B cell (primary cell): Measurements from ENCODE around the gene PHPT1. TPM values are rescaled to one million over a fixed set of nuclear protein-coding genes. Genes with fewer than 3 reads are reported as not detected.

Source experiments
- ATAC-seq: fragments of 200-7000 bp; cut with Tn5 transposase; one replicate; pipeline ENCODE4 v1.10.0; 2021; ENCODE audit warnings: low read depth, mild to moderate bottlenecking, moderate number of reproducible peaks, moderate library complexity
- CTCF ChIA-PET: fragments of 350-600 bp; sonication (Branson Sonifier 250); formaldehyde crosslinking; loops from one replicate; lab custom pipeline; 2021; ENCODE audit warnings: antibody characterized with exemption, inconsistent platforms; lab: Charles Lee
- POLR2A ChIA-PET: fragments of 350-600 bp; sonication (Branson Sonifier 250); formaldehyde crosslinking; loops from one replicate; lab custom pipeline; 2021; ENCODE audit warnings: antibody characterized with exemption; lab: Charles Lee
- DNase-seq: peaks from one replicate; pipeline ENCODE4 v3.0.0; 2013
- H2AFZ ChIP-seq: 2 replicates; pipeline ENCODE4 v1.6.1; 2012; ENCODE audit warnings: mild to moderate bottlenecking, low read depth, low read length; ENCODE audit not compliant: insufficient read depth, poor library complexity, severe bottlenecking
- H3K27ac ChIP-seq, 2 donors: 1 replicate in 1 of 2; 2 replicates in 1 of 2; pipeline ENCODE4 v1.5.1; 2012 to 2013; ENCODE audit warnings: low read length in 2 of 2, mild to moderate bottlenecking in 2 of 2, moderate library complexity in 1 of 2
- H3K27me3 ChIP-seq, 4 experiments: fragments of 200-600 bp in 1 of 4; sonication (generic) in 1 of 4; replicated peaks in 1 of 4; 1 replicate in 2 of 4; 2 replicates in 2 of 4; pipeline versions ENCODE4 v1.6.1 to v1.7.0; 2013 to 2016; ENCODE audit warnings: low read length in 3 of 4, mild to moderate bottlenecking in 2 of 4, mixed read lengths in 1 of 4, moderate library complexity in 1 of 4; ENCODE audit not compliant: insufficient read depth in 4 of 4, control insufficient read depth in 3 of 4; ENCODE audit errors: control extremely low read depth in 1 of 4
- H3K36me3 ChIP-seq, 2 experiments: replicated peaks in 1 of 2; 1 replicate in 1 of 2; 2 replicates in 1 of 2; pipeline versions ENCODE4 v1.6.1 to v1.7.1; 2013; ENCODE audit warnings: low read length in 1 of 2; ENCODE audit not compliant: insufficient read depth in 2 of 2, control insufficient read depth in 1 of 2; ENCODE audit errors: control extremely low read depth in 1 of 2, extremely low read depth in 1 of 2
- H3K4me1 ChIP-seq, 2 donors: fragments of 200-600 bp in 1 of 2; sonication (generic) in 1 of 2; 1 replicate in 1 of 2; 2 replicates in 1 of 2; pipeline versions ENCODE4 v1.5.1 to v1.6.1; 2013 to 2017; ENCODE audit warnings: low read length in 2 of 2; ENCODE audit not compliant: control insufficient read depth in 2 of 2, insufficient read depth in 2 of 2
- H3K4me2 ChIP-seq: replicated peaks from 2 replicates; pipeline ENCODE3; 2012; ENCODE audit warnings: mild to moderate bottlenecking, low read depth, low read length; ENCODE audit not compliant: poor library complexity, severe bottlenecking
- H3K4me3 ChIP-seq, 5 experiments: fragments of 200-600 bp in 1 of 5; sonication (generic) in 1 of 5; 1 replicate in 3 of 5; 2 replicates in 2 of 5; pipeline versions ENCODE4 v1.5.1 to v1.7.0; 2011 to 2016; ENCODE audit warnings: low read length in 4 of 5, mild to moderate bottlenecking in 4 of 5, low read depth in 2 of 5, control low read depth in 1 of 5, moderate library complexity in 1 of 5; ENCODE audit not compliant: insufficient read depth in 1 of 5; ENCODE audit errors: control extremely low read depth in 1 of 5, extremely low read depth in 1 of 5
- H3K79me2 ChIP-seq: fragments of 200-600 bp; sonication (generic); one replicate; pipeline ENCODE4 v1.6.0; 2016; ENCODE audit warnings: low read length; ENCODE audit not compliant: control insufficient read depth, insufficient read depth
- H3K9ac ChIP-seq: fragments of 200-600 bp; sonication (generic); 2 replicates; pipeline ENCODE4 v1.6.1; 2017; ENCODE audit warnings: mild to moderate bottlenecking, low read length, moderate library complexity
- H3K9me3 ChIP-seq, 3 donors: one replicate each; pipeline versions ENCODE4 v1.6.1 to v1.7.1; 2013; ENCODE audit warnings: low read length in 2 of 3; ENCODE audit not compliant: control insufficient read depth in 2 of 3, insufficient read depth in 1 of 3; ENCODE audit errors: control extremely low read depth in 1 of 3
- H4K20me1 ChIP-seq: 2 replicates; pipeline ENCODE4 v1.6.0; 2012; ENCODE audit warnings: mild to moderate bottlenecking, low read length; ENCODE audit not compliant: insufficient read depth, control insufficient read depth, poor library complexity, severe bottlenecking
- H3K27ac Mint-ChIP-seq: one replicate; pipeline ENCODE4 v1.8.0; 2021; ENCODE audit warnings: mixed read lengths
- H3K27me3 Mint-ChIP-seq: one replicate; pipeline ENCODE4 v1.8.0; 2021; ENCODE audit warnings: mixed read lengths
- H3K4me1 Mint-ChIP-seq: one replicate; pipeline ENCODE4 v1.8.0; 2021; ENCODE audit warnings: mixed read lengths
- H3K4me3 Mint-ChIP-seq: one replicate; pipeline ENCODE4 v1.8.0; 2021; ENCODE audit warnings: mixed read lengths
- H3K9me3 Mint-ChIP-seq: one replicate; pipeline ENCODE4 v1.8.0; 2022; ENCODE audit warnings: mixed read lengths; ENCODE audit not compliant: insufficient read depth
- EZH2 ChIP-seq: IDR thresholded peaks from 2 replicates; pipeline ENCODE4 v1.6.1; 2012; ENCODE audit warnings: borderline replicate concordance, low read depth, mild to moderate bottlenecking, moderate library complexity, low read length; ENCODE audit not compliant: insufficient read depth, poor library complexity, severe bottlenecking
- WGBS: methylation state at CpG from one replicate; pipeline ENCODE4 v1.1.5; 2013; ENCODE audit warnings: missing lambda C conversion rate; ENCODE audit not compliant: insufficient coverage; 5-methylcytosine and 5-hydroxymethylcytosine counted together
- intact Hi-C: fragments of 100-400 bp; cut with micrococcal nuclease; formaldehyde crosslinking; loops from one replicate; pipeline ENCODE4 v1.10.0; 2022
- polyA plus RNA-seq: library from polyadenylated mRNA; depleted of rRNA; stranded (reverse); fragments of >200 nt; gene quantifications from 2 replicates; pipeline ENCODE4 v1.2.3, GENCODE V29; 2012
- total RNA-seq, 2 donors: library from RNA; stranded (reverse); fragments of 120-200 nt in 1 of 2; gene quantifications; 1 replicate in 1 of 2; 2 replicates in 1 of 2; pipeline versions ENCODE4 v1.2.3 to v1.2.4, GENCODE V29; 2013 to 2022
- TF ChIP-seq, protein P1 (sequence below): fragments of 200-600 bp; IDR thresholded peaks from one replicate; pipeline ENCODE4 v1.8.0; 2022; ENCODE audit warnings: antibody characterized with exemption, mild to moderate bottlenecking

The PHPT1 gene
- total and polyA plus RNA-seq, 2 donors (not counting 1 experiment from before 2014, with no cell fraction given), result 36.5 to 37.2 TPM

DNA sequence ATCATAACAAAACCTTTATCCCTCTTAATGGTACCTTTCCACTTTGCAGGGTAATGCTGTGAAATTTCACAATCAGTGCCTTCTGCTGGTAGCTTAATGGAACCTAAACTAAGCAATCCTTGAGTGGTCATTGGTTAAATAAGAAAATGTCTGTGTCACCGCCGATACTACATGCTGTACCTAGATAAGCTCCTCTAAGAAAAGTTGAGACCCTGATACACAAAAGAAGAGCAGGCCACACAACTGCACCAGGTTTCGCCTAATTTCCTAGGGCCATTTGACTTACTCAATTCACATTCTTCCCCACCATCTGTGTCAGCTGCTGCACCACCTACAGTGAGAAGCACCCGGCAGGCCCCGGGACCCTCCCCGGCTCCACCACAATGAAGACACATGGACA is 25.9 kb downstream of the PHPT1 start:
- TF ChIP-seq EZH2, result no peak
- TF ChIP-seq, protein P1, sequence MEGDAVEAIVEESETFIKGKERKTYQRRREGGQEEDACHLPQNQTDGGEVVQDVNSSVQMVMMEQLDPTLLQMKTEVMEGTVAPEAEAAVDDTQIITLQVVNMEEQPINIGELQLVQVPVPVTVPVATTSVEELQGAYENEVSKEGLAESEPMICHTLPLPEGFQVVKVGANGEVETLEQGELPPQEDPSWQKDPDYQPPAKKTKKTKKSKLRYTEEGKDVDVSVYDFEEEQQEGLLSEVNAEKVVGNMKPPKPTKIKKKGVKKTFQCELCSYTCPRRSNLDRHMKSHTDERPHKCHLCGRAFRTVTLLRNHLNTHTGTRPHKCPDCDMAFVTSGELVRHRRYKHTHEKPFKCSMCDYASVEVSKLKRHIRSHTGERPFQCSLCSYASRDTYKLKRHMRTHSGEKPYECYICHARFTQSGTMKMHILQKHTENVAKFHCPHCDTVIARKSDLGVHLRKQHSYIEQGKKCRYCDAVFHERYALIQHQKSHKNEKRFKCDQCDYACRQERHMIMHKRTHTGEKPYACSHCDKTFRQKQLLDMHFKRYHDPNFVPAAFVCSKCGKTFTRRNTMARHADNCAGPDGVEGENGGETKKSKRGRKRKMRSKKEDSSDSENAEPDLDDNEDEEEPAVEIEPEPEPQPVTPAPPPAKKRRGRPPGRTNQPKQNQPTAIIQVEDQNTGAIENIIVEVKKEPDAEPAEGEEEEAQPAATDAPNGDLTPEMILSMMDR, result no peak
- ChIA-PET POLR2A (no interaction called here), CTCF (interaction anchor here (1.0 to 1.6 kb wide), 2 partner anchors 30 to 33 kb away, joined by 4 to 5 read pairs; partner anchors contain the start of gene AJM1)
- WGBS, result 95% methylated on average over 6 of the region's 6 CpGs
- Mint-ChIP-seq H3K4me1 (no peaks in the 10 kb centered on the region), H3K9me3 (no peaks in the 10 kb centered on the region), H3K27ac (no peak overlapping the region), H3K27me3 (no peaks in the 10 kb centered on the region), H3K4me3 (no peak overlapping the region)
- intact Hi-C loops, result no loop called here
- H3K4me3 ChIP-seq, result no peak overlapping the region
- no peaks in the 10 kb centered on the region for H3K79me2 ChIP-seq
- no peaks in the 10 kb centered on the region for H4K20me1 ChIP-seq
- ATAC-seq, result no peak
- no peak overlapping the region for H3K4me2 ChIP-seq
- DNase-seq, result no peak
- H2AFZ ChIP-seq, result no peak overlapping the region
- H3K9me3 ChIP-seq, result peaks cover 0 to 12% (median 0%) of the 10 kb centered on the region in 3 donors
- no peaks in the 10 kb centered on the region for H3K36me3 ChIP-seq
- no peak overlapping the region for H3K27ac ChIP-seq
- H3K4me1 ChIP-seq, result no peaks in the 10 kb centered on the region
- no peaks in the 10 kb centered on the region for H3K27me3 ChIP-seq
- H3K9ac ChIP-seq, result no peak overlapping the region

DNA sequence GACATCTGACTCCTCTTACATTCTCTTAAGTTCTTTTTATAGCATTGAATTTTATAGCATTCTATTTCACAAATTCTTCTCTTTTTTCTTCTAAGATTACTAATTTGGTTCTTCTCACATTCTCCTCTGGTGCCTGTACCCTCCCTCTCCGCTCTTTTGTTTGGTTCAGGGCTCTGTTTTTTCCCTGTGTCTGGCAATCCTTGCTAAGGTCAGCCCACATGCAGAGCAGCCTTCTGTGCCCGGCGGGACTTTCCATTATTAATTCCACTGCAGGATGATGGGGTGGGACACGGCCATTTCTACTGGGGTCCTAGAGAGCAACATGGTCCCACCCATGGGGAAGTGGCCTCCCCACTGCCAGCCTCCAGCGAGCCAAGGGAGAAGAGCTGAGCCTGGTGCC is 27.3 kb downstream of the PHPT1 start:
- H3K4me3 ChIP-seq, result no peak overlapping the region
- H3K4me1 Mint-ChIP-seq, result peaks cover 3% of the 10 kb centered on the region
- TF ChIP-seq, protein P1, result no peak
- TF ChIP-seq EZH2, result no peak
- ATAC-seq (no peak), DNase-seq (no peak)
- no peak overlapping the region for H2AFZ ChIP-seq
- H3K79me2 ChIP-seq, result no peaks in the 10 kb centered on the region
- peaks cover 0 to 12% (median 0%) of the 10 kb centered on the region in 3 donors for H3K9me3 ChIP-seq
- no peak overlapping the region for H3K27ac Mint-ChIP-seq
- intact Hi-C loops, result no loop called here
- no peaks in the 10 kb centered on the region for H4K20me1 ChIP-seq
- no peaks in the 10 kb centered on the region for H3K36me3 ChIP-seq
- no peaks in the 10 kb centered on the region for H3K27me3 Mint-ChIP-seq
- no peaks in the 10 kb centered on the region for H3K27me3 ChIP-seq
- 93% methylated on average over 2 of the region's 5 CpGs for WGBS
- no peaks in the 10 kb centered on the region for H3K9me3 Mint-ChIP-seq
- no peak overlapping the region for H3K9ac ChIP-seq
- H3K4me3 Mint-ChIP-seq, result no peak overlapping the region
- no peak overlapping the region for H3K27ac ChIP-seq
- no peak overlapping the region for H3K4me2 ChIP-seq
- POLR2A ChIA-PET, result interaction anchor here (1.2 kb wide), 1 partner anchor 10 kb away, joined by 13 read pairs; the partner anchor contains the start of gene TRAF2
- H3K4me1 ChIP-seq, result peaks cover 2% of the 10 kb centered on the region in 2 donors
- CTCF ChIA-PET, result no interaction called here
